Measurements from ENCODE around the gene ZFYVE19.

ZFYVE19 gene

DNA sequence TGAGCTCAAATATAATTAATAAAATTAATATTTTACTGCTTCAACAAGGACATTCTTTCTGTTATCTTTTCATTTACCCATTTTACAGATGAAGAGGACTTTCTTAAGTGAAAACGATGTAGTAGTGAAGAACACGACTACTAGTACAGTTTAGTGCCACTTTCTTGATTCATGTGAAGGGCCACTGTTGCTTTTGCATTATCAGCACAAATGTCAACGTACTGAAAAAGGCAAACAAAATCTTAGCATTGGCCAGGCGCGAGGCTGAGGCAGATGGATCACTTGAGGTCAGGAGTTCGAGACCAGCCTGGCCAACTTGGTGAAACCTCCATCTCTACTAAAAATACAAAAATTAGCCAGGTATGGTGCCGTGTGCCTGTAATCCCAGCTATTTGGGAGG, 12.2 kb downstream of the ZFYVE19 start:
- DNase-seq: no peak

DNA sequence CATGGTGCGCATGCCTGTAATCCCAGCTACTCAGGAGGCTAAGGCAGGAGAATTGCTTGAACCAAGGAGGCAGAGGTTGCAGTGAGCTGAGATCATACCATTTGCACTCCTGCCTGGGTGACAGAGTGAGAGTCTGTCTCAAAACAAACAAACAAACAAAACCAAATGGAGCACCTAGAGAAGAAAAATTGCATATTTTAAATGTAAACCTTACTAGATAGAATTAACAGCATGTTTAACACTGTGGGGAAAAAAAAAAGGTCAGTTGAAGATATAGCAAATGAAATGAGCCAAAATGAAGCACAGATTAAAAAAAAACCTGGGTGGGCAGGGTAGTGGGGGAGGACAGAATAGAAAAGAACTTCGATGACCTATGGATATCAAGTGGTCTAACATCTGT, 14.3 kb downstream of the ZFYVE19 start:
- DNase-seq: no peak

DNA sequence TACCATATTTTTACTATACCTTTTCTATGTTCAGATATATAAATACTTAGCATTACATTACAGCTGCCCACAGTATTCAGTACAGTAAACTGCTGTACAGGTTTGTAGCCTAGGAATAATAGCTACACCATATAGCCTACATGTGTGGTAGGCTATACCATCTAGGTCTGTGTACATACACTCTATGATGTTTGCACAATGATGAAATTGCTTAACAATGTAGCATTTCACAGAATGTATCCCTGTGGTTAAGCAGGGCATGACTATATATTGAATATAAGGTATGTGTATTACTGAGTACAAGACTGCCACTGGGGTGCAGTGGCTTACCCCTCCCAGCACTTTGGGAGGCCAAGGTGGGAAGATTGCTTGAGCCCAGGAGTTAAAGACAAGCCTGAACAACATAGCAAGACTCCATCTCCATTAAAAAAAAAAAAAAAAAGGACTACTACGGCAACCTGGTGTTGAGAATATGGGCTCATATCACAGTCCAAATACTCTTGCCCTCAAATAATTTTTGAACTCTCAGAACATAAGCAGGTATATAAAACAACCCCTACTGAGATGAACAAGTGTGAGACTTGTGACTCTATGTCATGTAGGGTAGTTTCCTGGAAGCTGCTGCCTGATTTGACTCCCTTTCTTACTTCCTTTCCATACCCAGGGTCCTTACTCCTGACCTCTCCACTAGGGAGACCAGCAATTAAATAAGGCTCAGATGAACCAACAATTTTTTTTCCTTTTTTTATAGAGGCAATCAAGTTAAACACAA, 16.9 kb downstream of the ZFYVE19 start:
- no peak for DNase-seq

- DNase-seq: no peak
Measured at GRCh38 chr15:40825661-40826422, 19.0 kb downstream of the ZFYVE19 start.

GRCh38 chr15:40826423-40827075, 19.7 kb downstream of the ZFYVE19 start:
- no peak for DNase-seq

- no peak for DNase-seq
Measured at GRCh38 chr15:40828447-40829036, 21.7 kb downstream of the ZFYVE19 start, which contains the start of gene PPP1R14D. PPP1R14D (minus strand) TSS chr15:40828708; CDS start chr15:40828641, 67 bp downstream.

DNA sequence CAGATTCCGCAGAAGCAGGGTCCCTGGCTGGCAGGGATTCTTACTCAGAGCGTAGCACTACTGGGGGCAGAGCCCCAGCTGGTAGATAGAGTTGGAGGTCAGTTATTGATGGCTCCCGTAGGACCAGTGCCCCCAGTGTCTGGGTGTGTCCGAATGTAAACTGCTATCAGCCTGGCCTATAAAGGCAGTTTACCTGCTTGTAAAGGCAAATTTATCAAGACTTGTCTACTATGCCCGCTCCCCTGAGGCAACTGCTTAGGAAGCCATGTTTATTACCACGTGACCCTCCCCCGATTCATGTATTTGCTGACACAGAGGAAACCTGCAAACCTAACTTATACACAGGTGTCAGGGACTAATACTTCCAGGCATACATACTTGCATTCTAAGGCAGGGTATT, 22.2 kb downstream of the ZFYVE19 start:
- no peak for DNase-seq

DNA sequence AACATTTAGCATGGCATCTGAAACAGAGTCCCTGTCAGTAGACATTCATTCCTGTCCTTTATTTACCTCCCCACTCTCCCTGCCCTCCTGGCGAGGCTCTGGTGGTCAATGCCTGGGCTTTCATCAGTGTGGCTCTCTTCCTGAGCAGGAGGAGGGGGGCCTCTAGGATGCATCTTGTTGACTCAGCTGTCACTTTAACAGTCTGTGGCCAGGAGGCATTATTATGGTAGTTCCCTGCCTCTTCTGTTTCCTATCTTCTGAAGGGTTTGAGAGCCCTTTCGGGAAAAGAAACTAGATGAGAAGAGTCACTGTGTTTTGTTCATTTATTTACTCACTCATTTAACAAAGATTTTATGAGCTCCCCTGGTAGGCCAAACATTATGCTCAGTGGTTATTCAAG, 24.0 kb downstream of the ZFYVE19 start:
- DNase-seq: no peak

GRCh38 chr15:40831861-40832260, 25.0 kb downstream of the ZFYVE19 start:
- DNase-seq: no peak

- no peak for DNase-seq
Measured at GRCh38 chr15:40832903-40833302, 26.0 kb downstream of the ZFYVE19 start.

DNA sequence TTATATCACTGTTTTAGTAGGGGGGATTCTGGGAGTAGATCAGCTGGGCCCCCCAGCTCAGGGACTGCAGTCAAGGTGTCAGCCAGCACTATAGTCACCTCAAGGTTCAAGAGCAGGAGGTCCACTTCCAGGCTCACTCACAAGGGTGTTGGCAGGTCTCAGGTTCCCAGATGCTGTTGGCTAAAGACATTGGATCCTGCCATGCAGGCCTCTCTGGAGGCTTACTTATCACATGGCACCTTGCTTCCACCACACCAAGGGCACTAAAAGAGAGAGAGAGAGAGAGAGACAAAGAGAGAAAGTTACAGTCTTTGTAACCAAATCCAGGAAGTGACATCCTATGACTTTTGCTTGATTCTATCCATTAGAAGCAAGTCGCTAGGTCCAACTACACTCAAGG, 29.1 kb downstream of the ZFYVE19 start:
- DNase-seq: no peak

- no peak for DNase-seq
Measured at GRCh38 chr15:40838756-40839155, 31.9 kb downstream of the ZFYVE19 start.

- no peak for DNase-seq
Measured at GRCh38 chr15:40841741-40842140, 34.9 kb downstream of the ZFYVE19 start.

DNA sequence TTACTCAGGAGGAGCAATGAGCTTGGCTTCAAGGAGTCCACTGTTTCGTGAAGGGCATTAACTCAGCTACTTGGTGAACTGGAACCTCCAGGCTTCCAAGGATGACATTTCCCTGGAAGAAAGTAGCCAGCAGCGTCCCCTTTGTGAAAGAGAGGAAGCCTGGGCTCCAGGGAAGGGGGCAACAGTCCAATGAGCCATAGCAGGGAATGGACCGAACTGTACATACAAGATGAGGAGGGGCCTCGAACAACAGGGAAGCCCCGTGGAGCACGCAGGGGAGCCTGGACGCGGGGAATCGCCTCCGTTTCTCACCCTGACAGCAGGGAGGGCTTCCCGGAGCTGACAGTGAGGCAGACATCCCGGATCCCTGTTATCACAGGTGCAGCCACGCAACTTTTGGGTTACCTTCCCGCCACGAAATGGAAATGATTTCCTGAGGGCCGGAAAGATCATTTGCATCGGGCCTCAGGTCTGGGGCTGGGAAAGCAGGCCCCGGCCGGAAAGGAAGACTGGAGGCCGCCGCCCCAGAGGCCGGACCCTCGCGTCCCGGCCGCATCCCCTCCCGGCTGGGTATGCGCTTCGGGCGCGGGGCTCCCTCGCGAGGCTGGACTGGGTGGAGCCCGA, 36.5 kb downstream of the ZFYVE19 start:
- DNase-seq: no peak

- DNase-seq: no peak
Measured at GRCh38 chr15:40843885-40844695, 37.2 kb downstream of the ZFYVE19 start, which contains the start of gene SPINT1. SPINT1 (plus strand) TSS chr15:40844048; CDS start chr15:40844555, 507 bp downstream.

- peak in 1 of 2 experiments; percentile 2 for DNase-seq
Measured at GRCh38 chr15:40844696-40845030, 37.8 kb downstream of the ZFYVE19 start.

DNA sequence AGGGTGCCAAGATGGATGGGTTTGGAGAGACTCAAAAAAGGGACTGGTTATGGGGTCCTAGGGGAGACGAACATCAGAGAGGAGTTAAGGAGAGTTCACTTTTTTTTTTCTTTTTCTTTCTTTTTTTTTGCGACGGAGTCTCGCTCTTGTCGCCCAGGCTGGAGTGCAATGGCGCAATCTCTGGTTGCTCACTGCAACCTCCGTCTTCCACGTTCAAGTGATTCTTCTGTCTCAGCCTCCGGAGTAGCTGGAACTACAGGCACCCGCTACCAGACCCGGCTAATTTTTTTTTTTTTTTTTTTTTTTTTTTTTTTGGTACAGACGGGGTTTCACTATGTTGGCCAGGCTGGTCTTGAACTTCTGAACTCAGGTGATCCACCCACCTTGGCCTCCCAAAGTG, 38.1 kb downstream of the ZFYVE19 start:
- DNase-seq: no peak

DNA sequence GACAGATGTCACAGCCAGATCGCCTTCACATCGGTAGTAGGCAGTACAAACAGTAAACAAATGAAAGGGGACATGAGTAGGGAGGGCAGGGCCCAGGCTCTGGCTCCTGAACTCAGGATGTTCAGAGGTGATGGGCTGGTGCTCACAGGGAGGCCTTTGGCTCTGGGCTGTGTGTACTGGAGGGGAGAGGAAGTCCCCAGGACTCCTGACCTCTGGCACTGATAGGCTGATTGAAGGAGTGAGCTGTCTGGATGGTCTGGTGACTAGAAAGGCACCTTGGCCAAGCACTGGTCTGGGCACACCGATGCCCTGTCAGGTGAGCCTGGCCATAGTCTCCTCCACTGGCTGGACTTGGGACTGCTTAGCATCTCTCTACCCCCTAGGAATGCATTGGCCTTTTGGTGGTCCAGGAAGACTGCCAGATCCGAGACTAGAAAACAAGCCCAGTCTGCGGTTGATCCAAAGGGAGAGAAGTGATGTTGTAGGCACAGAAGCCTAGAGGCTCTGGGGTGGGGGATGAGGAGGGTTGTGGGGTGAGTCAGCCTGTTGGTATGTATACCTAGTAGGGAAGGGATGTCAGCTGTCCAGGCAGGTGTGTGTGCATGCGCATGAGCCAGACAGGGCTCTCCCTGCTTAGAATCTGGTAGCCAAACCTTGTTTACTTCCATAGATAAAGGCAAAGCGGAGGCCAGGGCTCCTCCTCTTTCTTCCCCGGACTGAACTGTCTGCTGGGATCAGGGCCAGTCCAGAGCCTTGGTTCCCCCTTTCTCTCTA, 38.8 kb downstream of the ZFYVE19 start:
- DNase-seq: no peak

DNA sequence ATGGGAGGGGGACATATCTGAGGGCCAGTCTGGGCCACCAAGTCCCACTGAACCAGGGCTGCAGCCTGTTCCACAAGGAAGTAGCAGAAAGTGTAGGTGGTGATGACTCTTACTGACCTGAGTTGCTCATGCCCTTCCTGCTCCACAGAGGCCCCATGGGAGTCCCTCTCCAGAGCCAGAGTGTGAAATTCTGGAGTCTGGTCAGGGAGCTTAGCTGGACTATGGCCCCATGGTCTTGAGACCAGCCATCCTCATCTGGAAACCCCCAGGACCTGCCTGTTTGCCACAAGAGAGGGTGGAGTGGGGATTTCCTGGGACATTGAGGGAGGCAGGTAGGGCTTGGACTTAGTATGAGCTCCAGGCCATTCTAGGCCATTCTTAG, 39.9 kb downstream of the ZFYVE19 start:
- DNase-seq: no peak

DNA sequence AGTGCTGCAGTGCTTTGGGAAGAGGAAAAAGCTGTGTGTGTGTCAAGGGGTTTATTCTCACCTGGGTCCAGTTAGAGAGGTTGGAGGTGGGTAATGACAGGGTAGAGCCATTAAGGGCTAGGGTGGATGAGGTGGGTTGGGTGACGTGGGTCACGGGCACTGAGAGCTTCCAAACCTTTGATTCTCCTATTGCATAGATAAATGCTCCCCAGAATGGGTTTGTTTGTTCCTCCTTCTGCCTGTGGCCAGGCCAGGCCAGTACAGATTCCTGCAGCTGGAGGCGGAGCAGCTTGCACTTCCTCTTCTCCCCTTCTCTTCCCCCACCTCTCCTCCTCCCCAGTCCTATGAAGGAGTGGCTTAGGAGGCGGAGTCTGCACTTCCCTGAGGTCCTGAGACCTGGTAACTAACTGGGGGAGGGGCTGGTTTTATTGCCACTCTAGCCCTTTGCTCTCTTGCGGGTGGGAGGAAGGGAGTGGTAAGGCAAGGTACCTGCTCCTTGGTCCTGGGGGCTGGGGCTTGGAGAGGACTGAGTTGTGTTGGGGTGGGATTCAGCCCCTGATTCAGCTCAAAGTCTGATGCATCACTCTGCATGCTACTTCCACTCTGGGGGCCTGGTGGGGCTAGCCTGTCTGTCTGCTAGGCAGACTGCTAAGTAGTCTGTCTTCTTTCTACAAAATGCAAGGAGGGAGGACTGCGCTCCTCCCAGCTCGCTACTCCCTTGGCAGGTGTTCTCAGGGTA, 40.5 kb downstream of the ZFYVE19 start:
- peak; percentile 82 for DNase-seq

All from Kasumi-1 (cell line).